Astrocyte (in vitro differentiated cells and primary cell): Measurements from ENCODE around the gene TNK1. TPM values are rescaled to one million over a fixed set of nuclear protein-coding genes. Genes with fewer than 3 reads are reported as not detected.

Experiments
- DNase-seq: peaks from one replicate; pipeline ENCODE4 v3.0.0-alpha.2; 2010; ENCODE audit warnings: low read depth
- FAIRE-seq: peaks from 2 replicates; lab custom pipeline; 2011; peaks lifted over from hg19 to GRCh38; lab: Jason Lieb, UNC
- H2AFZ ChIP-seq: 2 replicates; pipeline ENCODE4 v1.6.0; 2012; ENCODE audit warnings: low read depth, low read length, inconsistent platforms
- H3K27ac ChIP-seq: 2 replicates; pipeline ENCODE4 v1.5.1; 2011; ENCODE audit warnings: low read depth, low read length, inconsistent platforms
- H3K27me3 ChIP-seq: 2 replicates; pipeline ENCODE4 v1.6.0; 2011; ENCODE audit warnings: low read length, inconsistent platforms; ENCODE audit not compliant: insufficient read depth
- H3K36me3 ChIP-seq: 2 replicates; pipeline ENCODE4 v1.5.1; 2011; ENCODE audit warnings: low read length, inconsistent platforms; ENCODE audit not compliant: insufficient read depth
- H3K4me1 ChIP-seq: 2 replicates; pipeline ENCODE4 v1.5.1; 2011; ENCODE audit warnings: low read length, inconsistent platforms; ENCODE audit not compliant: insufficient read depth
- H3K4me2 ChIP-seq: 2 replicates; pipeline ENCODE4 v1.6.0; 2012; ENCODE audit warnings: low read length, inconsistent platforms
- H3K4me3 ChIP-seq: 2 replicates; pipeline ENCODE4 v1.5.1; 2011; ENCODE audit warnings: low read depth, mild to moderate bottlenecking, low read length, inconsistent platforms; ENCODE audit not compliant: insufficient read depth
- H3K79me2 ChIP-seq: 2 replicates; pipeline ENCODE4 v1.6.0; 2012; ENCODE audit warnings: mild to moderate bottlenecking, low read length, inconsistent platforms; ENCODE audit not compliant: insufficient read depth
- H3K9ac ChIP-seq: 2 replicates; pipeline ENCODE4 v1.6.0; 2012; ENCODE audit warnings: mild to moderate bottlenecking, low read length, inconsistent platforms
- H3K9me3 ChIP-seq: 2 replicates; pipeline ENCODE4 v1.5.1; 2012; ENCODE audit warnings: low read depth, mild to moderate bottlenecking, low read length, inconsistent platforms; ENCODE audit not compliant: insufficient read depth
- H4K20me1 ChIP-seq: 2 replicates; pipeline ENCODE4 v1.6.0; 2012; ENCODE audit warnings: low read length, inconsistent platforms; ENCODE audit not compliant: insufficient read depth
- H3K27ac Mint-ChIP-seq: one replicate; pipeline ENCODE4 v1.8.0; 2021; ENCODE audit warnings: mild to moderate bottlenecking, mixed read lengths; ENCODE audit not compliant: unreplicated experiment
- H3K27me3 Mint-ChIP-seq: one replicate; pipeline ENCODE4 v1.8.0; 2021; ENCODE audit warnings: low read depth, mixed read lengths; ENCODE audit not compliant: unreplicated experiment
- H3K36me3 Mint-ChIP-seq: one replicate; pipeline ENCODE4 v1.8.0; 2021; ENCODE audit warnings: low read depth, mixed read lengths; ENCODE audit not compliant: unreplicated experiment
- H3K4me1 Mint-ChIP-seq: one replicate; pipeline ENCODE4 v1.8.0; 2021; ENCODE audit warnings: low read depth, mixed read lengths; ENCODE audit not compliant: unreplicated experiment
- H3K4me3 Mint-ChIP-seq: one replicate; pipeline ENCODE4 v1.8.0; 2021; ENCODE audit warnings: mild to moderate bottlenecking, moderate library complexity, mixed read lengths; ENCODE audit not compliant: unreplicated experiment
- H3K9me3 Mint-ChIP-seq: one replicate; pipeline ENCODE4 v1.8.0; 2021; ENCODE audit warnings: mild to moderate bottlenecking, mixed read lengths; ENCODE audit not compliant: unreplicated experiment
- CTCF ChIP-seq: IDR thresholded peaks from 2 replicates; pipeline ENCODE4 v1.5.1; 2011; ENCODE audit warnings: low read depth, mild to moderate bottlenecking, inconsistent platforms, low read length, moderate library complexity; ENCODE audit not compliant: insufficient read depth
- EZH2 ChIP-seq: IDR thresholded peaks from 2 replicates; pipeline ENCODE4 v1.6.1; 2012; ENCODE audit warnings: mild to moderate bottlenecking, low read length, inconsistent platforms; ENCODE audit not compliant: insufficient read depth
- total RNA-seq: library from RNA; stranded (reverse); gene quantifications from 2 replicates; pipeline ENCODE4 v1.2.1, GENCODE V29; 2021

The TNK1 gene
- total RNA-seq, 1 donor from 2014 or later, result 1.6 TPM

GRCh38 chr17:7408863-7409262, 28.0 kb downstream of the TNK1 start:
- Histone ChIP-seq H2AFZ (no peak overlapping the region), H3K27ac (no peak overlapping the region), H3K79me2 (peaks cover 16% of the 10 kb centered on the region), H3K36me3 (peaks cover 3% of the 10 kb centered on the region), H3K4me2 (no peak overlapping the region), H3K4me3 (no peak overlapping the region), H3K4me1 (peaks cover 14% of the 10 kb centered on the region), H3K9ac (no peak overlapping the region), H4K20me1 (peaks cover 20% of the 10 kb centered on the region), H3K27me3 (no peaks in the 10 kb centered on the region), H3K9me3 (no peaks in the 10 kb centered on the region)
- peaks cover 11% of the 10 kb centered on the region for H3K4me1 Mint-ChIP-seq
- H3K9me3 Mint-ChIP-seq, result no peaks in the 10 kb centered on the region
- H3K27me3 Mint-ChIP-seq, result no peaks in the 10 kb centered on the region
- H3K27ac Mint-ChIP-seq, result no peak overlapping the region
- H3K36me3 Mint-ChIP-seq, result peaks cover 28% of the 10 kb centered on the region
- DNase-seq (no peak), FAIRE-seq (no peak)
- TF ChIP-seq CTCF (no peak), EZH2 (no peak)
- no peak overlapping the region for H3K4me3 Mint-ChIP-seq

GRCh38 chr17:7409716-7410115, 28.8 kb downstream of the TNK1 start:
- Histone ChIP-seq H3K79me2 (peaks cover 16% of the 10 kb centered on the region), H3K36me3 (peaks cover 3% of the 10 kb centered on the region), H3K27ac (no peak overlapping the region), H3K27me3 (no peaks in the 10 kb centered on the region), H4K20me1 (peaks cover 20% of the 10 kb centered on the region), H3K9me3 (no peaks in the 10 kb centered on the region), H3K9ac (no peak overlapping the region), H3K4me2 (no peak overlapping the region), H2AFZ (no peak overlapping the region), H3K4me1 (peaks cover 14% of the 10 kb centered on the region), H3K4me3 (no peak overlapping the region)
- Mint-ChIP-seq H3K27me3 (no peaks in the 10 kb centered on the region), H3K4me3 (peak overlapping the region; percentile 36), H3K36me3 (peaks cover 28% of the 10 kb centered on the region), H3K9me3 (no peaks in the 10 kb centered on the region), H3K4me1 (peaks cover 11% of the 10 kb centered on the region), H3K27ac (no peak overlapping the region)
- TF ChIP-seq EZH2 (no peak), CTCF (no peak)
- DNase-seq (no peak), FAIRE-seq (no peak)

- H3K27ac Mint-ChIP-seq, result peak overlapping the region; percentile 55
- H3K36me3 ChIP-seq, result peaks cover 3% of the 10 kb centered on the region
Measured at GRCh38 chr17:7410634-7411426, 29.9 kb downstream of the TNK1 start.

More at GRCh38 chr17:7410634-7411426, 29.9 kb downstream of the TNK1 start:
- Mint-ChIP-seq H3K4me1 (peaks cover 10% of the 10 kb centered on the region), H3K27me3 (no peaks in the 10 kb centered on the region), H3K4me3 (no peak overlapping the region), H3K36me3 (peaks cover 35% of the 10 kb centered on the region), H3K9me3 (no peaks in the 10 kb centered on the region)
- no peak for DNase-seq
- Histone ChIP-seq H4K20me1 (peaks cover 17% of the 10 kb centered on the region), H3K79me2 (peaks cover 8% of the 10 kb centered on the region), H3K27me3 (no peaks in the 10 kb centered on the region), H2AFZ (no peak overlapping the region), H3K4me1 (peaks cover 14% of the 10 kb centered on the region), H3K4me2 (no peak overlapping the region), H3K27ac (no peak overlapping the region), H3K4me3 (no peak overlapping the region), H3K9ac (no peak overlapping the region), H3K9me3 (no peaks in the 10 kb centered on the region)
- TF ChIP-seq EZH2, result no peak
- no peak for FAIRE-seq
